HEK293 (cell line): ENCODE results near the gene SLC46A1.

Experiments used
- CTCF ChIA-PET: fragments of 350-600 bp; formaldehyde crosslinking; extraction: SDS; loops from one replicate; lab custom pipeline; 2021; ENCODE audit warnings: antibody characterized with exemption; lab: Yijun Ruan, JAX
- POLR2A ChIA-PET: fragments of 300-600 bp; formaldehyde crosslinking; extraction: SDS; loops from one replicate; lab custom pipeline; 2020; ENCODE audit warnings: antibody characterized with exemption, inconsistent platforms; lab: Yijun Ruan, JAX
- H3K27ac ChIP-seq: fragments of 200-500 bp; sonication (Bioruptor generic); 2 replicates; pipeline ENCODE4 v1.5.1; 2014; ENCODE audit warnings: low read depth, low read length, control low read depth, inconsistent platforms; ENCODE audit errors: extremely low read depth
- H3K36me3 ChIP-seq, 2 experiments: fragments of 200-500 bp in 1 of 2; sonication (Bioruptor generic) in 1 of 2; 1 replicate in 1 of 2; 2 replicates in 1 of 2; pipeline ENCODE4 v1.5.1; 2014 to 2017; ENCODE audit warnings: inconsistent platforms in 2 of 2, low read length in 2 of 2; ENCODE audit not compliant: control insufficient read depth in 2 of 2, insufficient read depth in 1 of 2
- H3K4me1 ChIP-seq: fragments of 200-500 bp; sonication (Bioruptor generic); 2 replicates; pipeline ENCODE4 v1.5.1; 2014; ENCODE audit warnings: mild to moderate bottlenecking, low read length, inconsistent platforms; ENCODE audit not compliant: control insufficient read depth, insufficient read depth
- H3K4me3 ChIP-seq: 2 replicates; pipeline ENCODE4 v1.5.1; 2011; ENCODE audit warnings: low read depth, mild to moderate bottlenecking, control low read depth, low read length, moderate library complexity
- H3K9me3 ChIP-seq: fragments of 200-500 bp; sonication (Bioruptor generic); 2 replicates; pipeline ENCODE4 v1.5.1; 2014; ENCODE audit warnings: low read depth, low read length, inconsistent platforms; ENCODE audit not compliant: control insufficient read depth, insufficient read depth
- BCL6B ChIP-seq: fragments of 450-650 bp; formaldehyde crosslinking; IDR thresholded peaks from 2 replicates; pipeline ENCODE4 v1.5.1; 2017; ENCODE audit warnings: missing biosample characterization, missing genetic modification characterization
- PRDM1 ChIP-seq: fragments of 450-650 bp; formaldehyde crosslinking; IDR thresholded peaks from 2 replicates; pipeline ENCODE4; 2016; ENCODE audit warnings: missing biosample characterization, missing genetic modification characterization
- RBAK ChIP-seq: fragments of 450-650 bp; formaldehyde crosslinking; IDR thresholded peaks from 2 replicates; pipeline ENCODE4 v1.5.1; 2016; ENCODE audit warnings: missing biosample characterization, missing genetic modification characterization
- YY1 ChIP-seq: fragments of 450-650 bp; formaldehyde crosslinking; IDR thresholded peaks from 2 replicates; pipeline ENCODE4 v1.5.1; 2018; ENCODE audit warnings: missing biosample characterization, missing genetic modification characterization
- ZBTB10 ChIP-seq: fragments of 450-650 bp; formaldehyde crosslinking; IDR thresholded peaks from 2 replicates; pipeline ENCODE4 v1.5.1; 2016; ENCODE audit warnings: missing biosample characterization, missing genetic modification characterization
- ZFP37 ChIP-seq: fragments of 450-650 bp; formaldehyde crosslinking; IDR thresholded peaks from 2 replicates; pipeline ENCODE4 v1.5.1; 2016; ENCODE audit warnings: missing biosample characterization, missing genetic modification characterization
- ZIC2 ChIP-seq: fragments of 450-650 bp; formaldehyde crosslinking; IDR thresholded peaks from 2 replicates; pipeline ENCODE4 v1.5.1; 2016; ENCODE audit warnings: missing biosample characterization, missing genetic modification characterization
- ZNF112 ChIP-seq: fragments of 450-650 bp; formaldehyde crosslinking; IDR thresholded peaks from 2 replicates; pipeline ENCODE4 v1.5.0; 2017; ENCODE audit warnings: missing biosample characterization, missing genetic modification characterization
- ZNF121 ChIP-seq: fragments of 450-650 bp; formaldehyde crosslinking; IDR thresholded peaks from 2 replicates; pipeline ENCODE4 v1.5.1; 2016; ENCODE audit warnings: missing biosample characterization, missing genetic modification characterization
- ZNF148 ChIP-seq: fragments of 450-650 bp; formaldehyde crosslinking; IDR thresholded peaks from 2 replicates; pipeline ENCODE4 v1.5.0; 2017; ENCODE audit warnings: missing biosample characterization, missing genetic modification characterization, borderline replicate concordance
- ZNF221 ChIP-seq: fragments of 450-650 bp; formaldehyde crosslinking; IDR thresholded peaks from 2 replicates; pipeline ENCODE4 v1.5.1; 2017; ENCODE audit warnings: missing biosample characterization, missing genetic modification characterization, borderline replicate concordance
- ZNF335 ChIP-seq: fragments of 450-650 bp; formaldehyde crosslinking; conservative IDR thresholded peaks from 2 replicates; pipeline ENCODE4 v1.5.1; 2016; ENCODE audit warnings: missing biosample characterization, missing genetic modification characterization
- ZNF350 ChIP-seq: fragments of 450-650 bp; formaldehyde crosslinking; IDR thresholded peaks from 2 replicates; pipeline ENCODE4 v1.5.0; 2017; ENCODE audit warnings: missing biosample characterization, mild to moderate bottlenecking, missing genetic modification characterization
- ZNF37A ChIP-seq: fragments of 450-650 bp; IDR thresholded peaks from 2 replicates; pipeline ENCODE4 v1.5.1; 2018; ENCODE audit warnings: missing biosample characterization, missing genetic modification characterization
- ZNF394 ChIP-seq: fragments of 450-650 bp; formaldehyde crosslinking; IDR thresholded peaks from 2 replicates; pipeline ENCODE4 v1.5.1; 2016; ENCODE audit warnings: missing biosample characterization, missing genetic modification characterization, mild to moderate bottlenecking, moderate library complexity, borderline replicate concordance
- ZNF423 ChIP-seq: fragments of 450-650 bp; formaldehyde crosslinking; IDR thresholded peaks from 2 replicates; pipeline ENCODE4 v1.5.1; 2016; ENCODE audit warnings: missing biosample characterization, missing genetic modification characterization
- ZNF488 ChIP-seq: fragments of 450-650 bp; formaldehyde crosslinking; IDR thresholded peaks from 2 replicates; pipeline ENCODE4 v1.5.1; 2016; ENCODE audit warnings: missing biosample characterization, missing genetic modification characterization
- ZNF529 ChIP-seq: fragments of 450-650 bp; formaldehyde crosslinking; IDR thresholded peaks from 2 replicates; pipeline ENCODE4 v1.5.1; 2017; ENCODE audit warnings: missing genetic modification characterization, missing biosample characterization; ENCODE audit not compliant: insufficient replicate concordance
- ZSCAN23 ChIP-seq: fragments of 450-650 bp; formaldehyde crosslinking; IDR thresholded peaks from 2 replicates; pipeline ENCODE4 v1.5.1; 2016; ENCODE audit warnings: missing biosample characterization, missing genetic modification characterization
- TF ChIP-seq, protein P1 (sequence below): fragments of 450-650 bp; IDR thresholded peaks from 2 replicates; pipeline ENCODE4 v1.5.1; 2018; ENCODE audit warnings: missing biosample characterization, missing genetic modification characterization
- TF ChIP-seq, protein P2 (sequence below): fragments of 450-650 bp; formaldehyde crosslinking; IDR thresholded peaks from 2 replicates; pipeline ENCODE4; 2016; ENCODE audit warnings: missing biosample characterization, missing genetic modification characterization

The SLC46A1 gene

GRCh38 chr17:28357901-28358197, 48.2 kb downstream of the SLC46A1 start:
- Histone ChIP-seq H3K4me3 (peak overlapping the region; percentile 90), H3K36me3 (peaks cover 53 to 70% of the 10 kb centered on the region in 2 experiments), H3K9me3 (no peaks in the 10 kb centered on the region), H3K27ac (no peak overlapping the region; the same call in 1 of the 2 replicates), H3K4me1 (peaks cover 6% of the 10 kb centered on the region)
- ChIA-PET POLR2A (interaction anchor here (0.6 to 7.9 kb wide), 24 partner anchors 9 to 362 kb away, joined by 3 to 122 read pairs (median 5); partner anchors contain the start of genes IFT20, PIGS, RPL23A and SARM1), CTCF (interaction anchor here (0.6 to 2.9 kb wide), 7 partner anchors 9 to 553 kb away, joined by 3 to 21 read pairs (median 8); partner anchors contain the start of genes IFT20 and TNFAIP1)
- TF ChIP-seq ZNF394 (tag by site-specific recombination) (peak; percentile 2; the same call in 1 of the 2 replicates), ZNF335 (peak; percentile 12), ZNF488 (tag by site-specific recombination) (0 out of 2 replicates have a peak, but pooled peaks have one; percentile 2), ZIC2 (tag by site-specific recombination) (no peak), ZBTB10 (tag by site-specific recombination) (0 out of 2 replicates have a peak, but pooled peaks have one; percentile 14), ZFP37 (peak; percentile 27; the same call in 1 of the 2 replicates)

DNA sequence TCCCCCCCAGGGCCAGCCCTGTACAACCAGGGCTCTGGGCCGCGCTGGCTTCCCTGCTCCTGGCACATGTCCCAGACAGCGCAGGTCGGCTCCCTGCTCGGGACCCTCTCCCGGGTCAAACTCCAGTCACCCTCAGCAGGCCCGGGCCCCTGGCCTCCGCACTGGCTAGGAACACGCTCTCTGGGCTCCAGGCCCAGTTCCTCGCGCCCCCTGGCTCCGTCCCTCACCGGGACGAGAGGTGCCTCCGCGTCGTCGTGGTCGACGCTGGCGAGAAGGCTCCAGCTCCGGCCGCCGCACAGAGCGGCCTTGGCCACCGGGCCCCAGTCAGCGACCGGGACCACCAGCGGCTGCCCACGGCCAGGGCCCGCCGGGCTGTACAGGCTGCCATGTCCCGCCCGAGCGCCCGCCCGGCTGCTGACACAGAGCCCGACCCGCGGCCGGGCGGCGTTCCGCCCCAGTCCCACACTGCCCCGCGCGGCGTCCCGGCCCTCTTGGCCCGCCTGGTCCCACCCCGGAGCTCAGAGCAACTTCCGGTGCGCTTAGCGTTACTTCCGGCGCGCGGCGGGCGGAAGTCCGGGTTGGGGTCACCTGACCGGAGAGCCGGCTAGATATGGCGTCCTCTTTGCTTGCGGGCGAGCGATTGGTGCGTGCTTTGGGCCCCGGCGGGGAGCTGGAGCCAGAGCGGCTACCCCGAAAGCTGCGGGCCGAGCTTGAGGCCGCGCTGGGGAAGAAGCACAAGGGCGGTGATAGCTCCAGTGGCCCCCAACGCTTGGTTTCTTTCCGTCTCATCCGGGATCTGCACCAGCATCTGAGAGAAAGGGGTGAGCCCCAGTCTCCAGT, 48.7 kb downstream of the SLC46A1 start, which contains the start of gene POLDIP2:
TSS of gene POLDIP2 (minus strand) at position 467 of the 840 bp plus-strand sequence. CDS start at position 388, 79 bp downstream.
- CTCF ChIA-PET = interaction anchor here (0.6 to 2.9 kb wide), 9 partner anchors 10 to 552 kb away, joined by 3 to 21 read pairs (median 7); partner anchors contain the start of genes IFT20 and TNFAIP1
- peak within 1 kb of the TSS; percentile 90 for H3K4me3 ChIP-seq
- peaks cover 6% of the 10 kb centered on the region for H3K4me1 ChIP-seq
- no peaks in the 10 kb centered on the region for H3K9me3 ChIP-seq
- POLR2A ChIA-PET = interaction anchor here (0.6 to 7.9 kb wide), 26 partner anchors 9 to 362 kb away, joined by 3 to 122 read pairs (median 5); partner anchors contain the start of genes IFT20, PIGS, RPL23A and SARM1
- peak within 1 kb of the TSS; percentile 85 for H3K27ac ChIP-seq
- peaks cover 55 to 69% of the 10 kb centered on the region in 2 experiments for H3K36me3 ChIP-seq
- TF ChIP-seq BCL6B (tag by site-specific recombination) (no peak), ZNF221 (no peak), YY1 (tag by site-specific recombination) (peak; percentile 94), ZNF121 (0 out of 2 replicates have a peak, but pooled peaks have one; percentile 19), RBAK (tag by site-specific recombination) (no peak), ZNF37A (tag by site-specific recombination) (0 out of 2 replicates have a peak, but pooled peaks have one; percentile 26), ZNF423 (tag by site-specific recombination) (no peak), ZNF148 (tag by site-specific recombination) (no peak), PRDM1 (tag by site-specific recombination) (no peak), ZSCAN23 (tag by site-specific recombination) (no peak), ZNF350 (tag by site-specific recombination) (0 out of 2 replicates have a peak, but pooled peaks have one; percentile 32), ZNF529 (tag by site-specific recombination) (no peak), ZNF112 (tag by site-specific recombination) (no peak)
- TF ChIP-seq, protein P1, sequence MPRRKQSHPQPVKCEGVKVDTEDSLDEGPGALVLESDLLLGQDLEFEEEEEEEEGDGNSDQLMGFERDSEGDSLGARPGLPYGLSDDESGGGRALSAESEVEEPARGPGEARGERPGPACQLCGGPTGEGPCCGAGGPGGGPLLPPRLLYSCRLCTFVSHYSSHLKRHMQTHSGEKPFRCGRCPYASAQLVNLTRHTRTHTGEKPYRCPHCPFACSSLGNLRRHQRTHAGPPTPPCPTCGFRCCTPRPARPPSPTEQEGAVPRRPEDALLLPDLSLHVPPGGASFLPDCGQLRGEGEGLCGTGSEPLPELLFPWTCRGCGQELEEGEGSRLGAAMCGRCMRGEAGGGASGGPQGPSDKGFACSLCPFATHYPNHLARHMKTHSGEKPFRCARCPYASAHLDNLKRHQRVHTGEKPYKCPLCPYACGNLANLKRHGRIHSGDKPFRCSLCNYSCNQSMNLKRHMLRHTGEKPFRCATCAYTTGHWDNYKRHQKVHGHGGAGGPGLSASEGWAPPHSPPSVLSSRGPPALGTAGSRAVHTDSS (tag by site-specific recombination) = no peak
- TF ChIP-seq, protein P2, sequence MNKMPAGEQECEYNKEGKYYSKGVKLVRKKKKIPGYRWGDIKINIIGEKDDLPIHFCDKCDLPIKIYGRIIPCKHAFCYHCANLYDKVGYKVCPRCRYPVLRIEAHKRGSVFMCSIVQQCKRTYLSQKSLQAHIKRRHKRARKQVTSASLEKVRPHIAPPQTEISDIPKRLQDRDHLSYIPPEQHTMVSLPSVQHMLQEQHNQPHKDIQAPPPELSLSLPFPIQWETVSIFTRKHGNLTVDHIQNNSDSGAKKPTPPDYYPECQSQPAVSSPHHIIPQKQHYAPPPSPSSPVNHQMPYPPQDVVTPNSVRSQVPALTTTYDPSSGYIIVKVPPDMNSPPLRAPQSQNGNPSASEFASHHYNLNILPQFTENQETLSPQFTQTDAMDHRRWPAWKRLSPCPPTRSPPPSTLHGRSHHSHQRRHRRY (tag by site-specific recombination) = no peak
